Activated CD4-positive, alpha-beta T cell treated with anti-CD3 and anti-CD28 coated beads, Interleukin-2, amount 10 ng/mL, durations not matched to agents 24 days and 14 days (primary cell): ENCODE results near the gene MBD6. TPM values are rescaled to one million over a fixed set of nuclear protein-coding genes. Genes with fewer than 3 reads are reported as not detected.

Experiments
- DNase-seq: peaks from one replicate; pipeline ENCODE4 v3.0.0; 2022
- H3K27ac Mint-ChIP-seq: one replicate; pipeline ENCODE4 v1.8.0; 2022; ENCODE audit warnings: mild to moderate bottlenecking, mixed read lengths
- H3K27me3 Mint-ChIP-seq: one replicate; pipeline ENCODE4 v1.8.0; 2022; ENCODE audit warnings: mixed read lengths
- H3K36me3 Mint-ChIP-seq: one replicate; pipeline ENCODE4 v1.8.0; 2022; ENCODE audit warnings: low read depth, mild to moderate bottlenecking, mixed read lengths
- H3K4me1 Mint-ChIP-seq: one replicate; pipeline ENCODE4 v1.8.0; 2021; ENCODE audit warnings: mixed read lengths
- H3K4me3 Mint-ChIP-seq: one replicate; pipeline ENCODE4 v1.8.0; 2022; ENCODE audit warnings: mild to moderate bottlenecking, moderate library complexity, mixed read lengths
- H3K9me3 Mint-ChIP-seq: one replicate; pipeline ENCODE4 v1.8.0; 2021; ENCODE audit warnings: mixed read lengths
- intact Hi-C: fragments of 100-400 bp; cut with micrococcal nuclease; formaldehyde crosslinking; loops from one replicate; pipeline ENCODE4 v1.15.1; 2023
- total RNA-seq: library from RNA; stranded (reverse); gene quantifications from 2 replicates; pipeline ENCODE4 v1.2.3, GENCODE V29; 2022

MBD6 gene
- total RNA-seq, 1 donor from 2014 or later = 67.8 TPM

GRCh38 chr12:57548488-57548887 is 25.9 kb downstream of the MBD6 start:
- intact Hi-C loops = loop anchor here (5.0 kb wide), 1 partner anchor 144 kb away; the partner anchor contains the start of gene OS9
- H3K27ac Mint-ChIP-seq = no peak overlapping the region
- peaks cover 12% of the 10 kb centered on the region for H3K36me3 Mint-ChIP-seq
- H3K4me1 Mint-ChIP-seq = peaks cover 44% of the 10 kb centered on the region
- no peak overlapping the region for H3K4me3 Mint-ChIP-seq
- peaks cover 21% of the 10 kb centered on the region for H3K27me3 Mint-ChIP-seq
- H3K9me3 Mint-ChIP-seq = no peaks in the 10 kb centered on the region
- DNase-seq = no peak

DNA sequence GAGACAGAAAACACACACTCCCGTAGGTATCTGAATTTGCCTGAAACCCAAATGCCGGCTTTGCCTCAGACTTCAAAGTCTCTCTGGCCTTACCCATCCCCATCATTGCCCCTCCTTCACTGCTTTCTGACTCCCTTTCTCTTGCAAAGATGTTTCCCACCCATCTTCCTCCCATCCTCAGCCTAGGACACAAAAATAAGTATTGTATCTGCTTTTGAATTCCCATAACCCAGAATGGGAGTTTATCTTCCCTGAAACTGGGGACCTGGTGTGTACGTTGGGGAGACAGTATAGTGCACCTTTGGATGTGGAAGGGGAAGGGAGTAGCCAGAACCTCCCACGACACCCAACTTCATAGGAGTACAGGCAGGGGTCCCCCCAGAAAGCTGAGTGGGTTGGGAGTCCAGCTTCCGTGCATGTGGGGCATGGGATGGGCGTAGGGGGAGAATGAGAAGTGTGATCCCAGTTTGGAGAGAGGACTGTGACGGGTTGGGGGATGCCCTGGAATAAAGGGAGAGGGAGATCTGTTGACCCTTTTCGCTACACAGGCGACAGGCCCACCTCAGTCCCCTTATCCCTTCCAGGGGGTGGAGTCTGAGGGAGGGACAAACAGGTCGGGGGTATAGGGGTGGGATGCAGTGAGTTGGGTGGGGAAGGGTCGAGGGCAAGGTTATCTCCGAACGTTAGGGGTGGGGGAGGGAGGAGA is 26.7 kb downstream of the MBD6 start:
- Mint-ChIP-seq H3K36me3 (peaks cover 12% of the 10 kb centered on the region), H3K27ac (no peak overlapping the region), H3K4me3 (peak overlapping the region; percentile 81), H3K9me3 (no peaks in the 10 kb centered on the region), H3K4me1 (peaks cover 42% of the 10 kb centered on the region), H3K27me3 (peaks cover 23% of the 10 kb centered on the region)
- no peak for DNase-seq
- intact Hi-C loops = loop anchor here (5.0 kb wide), 1 partner anchor 143 kb away; the partner anchor contains the start of gene OS9

DNA sequence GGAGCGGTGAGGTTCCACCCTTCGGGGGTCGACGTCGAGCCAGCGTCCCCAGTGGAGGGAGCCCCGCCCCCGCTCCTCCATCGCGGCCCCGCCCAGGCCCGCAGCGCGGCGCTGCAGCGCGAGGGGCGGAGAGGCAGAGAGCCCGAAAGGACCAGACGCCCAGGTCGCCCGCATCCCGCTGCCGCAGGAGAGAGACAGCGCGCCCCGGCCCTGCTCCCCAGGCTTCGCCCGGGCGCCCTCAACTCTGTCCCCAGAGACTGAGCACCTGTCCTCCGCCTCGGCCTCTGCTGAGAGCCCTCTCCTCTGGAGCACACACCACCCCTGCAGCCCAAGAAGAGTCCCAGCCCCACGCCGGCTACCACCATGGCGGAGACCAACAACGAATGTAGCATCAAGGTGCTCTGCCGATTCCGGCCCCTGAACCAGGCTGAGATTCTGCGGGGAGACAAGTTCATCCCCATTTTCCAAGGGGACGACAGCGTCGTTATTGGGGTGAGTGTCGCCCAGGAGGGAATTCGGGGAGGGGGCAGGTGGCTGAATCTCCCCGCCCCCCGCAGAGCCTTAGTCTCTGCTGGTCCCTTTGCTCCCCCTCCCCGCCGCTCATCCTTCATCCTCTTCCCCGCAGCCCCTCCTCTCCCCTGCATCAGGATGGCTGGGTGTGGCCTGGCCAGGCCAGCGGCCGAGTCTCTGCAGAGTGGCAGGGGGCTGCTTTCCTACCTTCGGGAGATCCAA is 27.5 kb downstream of the MBD6 start, which contains the start of gene KIF5A:
KIF5A (plus strand) TSS at position 136 of the 732 bp plus-strand sequence; CDS start at position 364, 228 bp downstream.
- Mint-ChIP-seq H3K27me3 (peaks cover 25% of the 10 kb centered on the region), H3K4me1 (peaks cover 39% of the 10 kb centered on the region), H3K9me3 (no peaks in the 10 kb centered on the region), H3K27ac (no peak within 1 kb of the TSS), H3K4me3 (peak within 1 kb of the TSS; percentile 81), H3K36me3 (peaks cover 8% of the 10 kb centered on the region)
- peak; percentile 92 for DNase-seq
- intact Hi-C loops = loop anchor here (5.0 kb wide), 1 partner anchor 142 kb away; the partner anchor contains the start of gene OS9

- Mint-ChIP-seq H3K27ac (no peak overlapping the region), H3K27me3 (peaks cover 25% of the 10 kb centered on the region), H3K36me3 (peaks cover 5% of the 10 kb centered on the region), H3K9me3 (no peaks in the 10 kb centered on the region), H3K4me3 (peak overlapping the region; percentile 81), H3K4me1 (peaks cover 32% of the 10 kb centered on the region)
- intact Hi-C loops = no loop called here
- DNase-seq = no peak
Measured at GRCh38 chr12:57550641-57551549, 28.3 kb downstream of the MBD6 start.

GRCh38 chr12:57551637-57552305 is 29.1 kb downstream of the MBD6 start:
- Mint-ChIP-seq H3K36me3 (no peaks in the 10 kb centered on the region), H3K9me3 (no peaks in the 10 kb centered on the region), H3K4me1 (peaks cover 27% of the 10 kb centered on the region), H3K27me3 (peaks cover 25% of the 10 kb centered on the region), H3K27ac (no peak overlapping the region), H3K4me3 (peak overlapping the region; percentile 14)
- DNase-seq = no peak
- intact Hi-C loops = no loop called here

DNA sequence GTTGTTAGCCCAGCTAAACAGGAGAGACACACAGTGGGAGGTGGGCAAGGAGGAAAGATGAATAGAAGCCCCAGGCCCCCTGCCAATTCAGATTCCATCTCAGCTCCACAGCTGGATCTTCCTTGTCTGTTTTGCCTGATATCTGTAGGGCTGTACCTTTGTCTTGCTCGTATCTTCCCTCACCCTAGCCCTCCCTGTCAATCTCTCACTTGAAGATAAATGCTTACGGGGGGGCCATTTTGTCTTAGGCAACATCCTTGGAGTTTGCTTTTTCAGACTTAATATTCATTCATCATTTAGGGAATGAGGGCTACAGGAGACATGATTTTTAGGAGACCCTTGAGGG is 29.7 kb downstream of the MBD6 start:
- H3K36me3 Mint-ChIP-seq = no peaks in the 10 kb centered on the region
- H3K4me1 Mint-ChIP-seq = peaks cover 25% of the 10 kb centered on the region
- no peak overlapping the region for H3K27ac Mint-ChIP-seq
- no peaks in the 10 kb centered on the region for H3K9me3 Mint-ChIP-seq
- intact Hi-C loops = no loop called here
- no peak for DNase-seq
- H3K27me3 Mint-ChIP-seq = peaks cover 22% of the 10 kb centered on the region
- no peak overlapping the region for H3K4me3 Mint-ChIP-seq

DNA sequence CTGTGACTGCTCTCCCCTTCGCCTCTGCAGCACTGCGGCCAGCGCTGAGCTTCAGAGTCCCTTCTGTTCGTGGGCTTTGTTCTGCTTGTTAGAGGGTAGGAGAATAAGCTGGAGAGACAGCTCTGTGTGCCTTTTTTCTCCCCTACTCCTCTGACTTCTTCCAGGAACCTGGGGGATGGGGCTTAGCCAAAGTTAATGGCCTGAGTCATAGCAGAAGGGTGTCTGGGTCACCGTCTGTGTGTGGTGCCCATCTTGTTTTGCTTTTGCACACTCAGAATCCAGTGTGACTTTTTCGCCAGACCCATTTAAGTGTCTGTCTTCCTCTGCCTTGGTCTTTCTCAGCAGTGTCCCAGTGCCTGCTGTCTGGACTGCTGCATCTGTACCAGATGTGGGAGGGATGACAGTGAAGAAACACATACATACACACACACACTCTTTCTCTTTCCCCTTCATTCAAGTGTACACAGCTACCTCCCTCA is 30.2 kb downstream of the MBD6 start:
- no peak for DNase-seq
- H3K9me3 Mint-ChIP-seq = no peaks in the 10 kb centered on the region
- intact Hi-C loops = no loop called here
- no peak overlapping the region for H3K27ac Mint-ChIP-seq
- peaks cover 22% of the 10 kb centered on the region for H3K27me3 Mint-ChIP-seq
- peaks cover 23% of the 10 kb centered on the region for H3K4me1 Mint-ChIP-seq
- H3K4me3 Mint-ChIP-seq = no peak overlapping the region
- H3K36me3 Mint-ChIP-seq = no peaks in the 10 kb centered on the region

DNA sequence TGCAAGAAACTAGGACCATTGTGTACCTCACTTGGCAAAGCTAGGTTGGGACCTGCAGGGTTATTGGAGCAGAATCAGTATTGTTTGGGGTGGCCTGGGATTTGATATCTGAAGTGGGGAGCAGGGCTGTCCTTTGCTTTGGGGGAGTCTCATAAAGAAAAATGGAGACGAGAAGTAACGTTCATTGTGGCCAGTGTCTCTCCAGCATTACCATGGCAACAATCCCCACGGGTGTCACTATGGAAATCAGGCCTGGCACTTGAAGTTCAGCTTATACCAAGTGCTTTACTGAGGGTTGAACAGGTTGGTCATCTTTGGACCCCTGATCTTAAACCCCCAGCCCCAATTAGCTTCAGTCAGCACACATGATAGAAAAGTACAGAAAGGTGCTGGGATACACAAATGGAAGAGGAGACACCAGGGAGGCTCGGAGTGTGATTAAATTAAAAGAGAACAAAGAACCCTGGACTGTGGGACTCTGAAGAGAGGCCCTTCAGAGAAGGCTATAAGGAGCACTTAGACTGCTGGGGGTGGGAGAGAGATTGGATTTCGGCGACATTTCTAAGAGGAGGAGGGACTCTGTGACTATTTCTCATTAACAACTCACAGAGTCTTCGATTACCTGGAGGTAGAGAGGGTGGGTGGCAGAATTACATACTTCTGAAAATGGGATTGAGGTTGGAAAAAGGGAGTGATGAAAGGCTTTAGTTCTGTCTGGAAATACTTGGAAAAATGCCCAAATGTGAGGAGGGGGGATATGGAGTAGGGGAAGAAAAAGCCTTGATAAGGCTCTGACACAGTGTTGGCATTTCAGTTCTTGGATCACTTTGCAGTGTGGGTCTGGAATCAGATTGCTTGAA is 30.9 kb downstream of the MBD6 start:
- Mint-ChIP-seq H3K9me3 (no peaks in the 10 kb centered on the region), H3K36me3 (no peaks in the 10 kb centered on the region), H3K4me3 (no peak overlapping the region), H3K27me3 (peaks cover 18% of the 10 kb centered on the region), H3K4me1 (peaks cover 20% of the 10 kb centered on the region), H3K27ac (no peak overlapping the region)
- intact Hi-C loops = no loop called here
- DNase-seq = no peak

DNA sequence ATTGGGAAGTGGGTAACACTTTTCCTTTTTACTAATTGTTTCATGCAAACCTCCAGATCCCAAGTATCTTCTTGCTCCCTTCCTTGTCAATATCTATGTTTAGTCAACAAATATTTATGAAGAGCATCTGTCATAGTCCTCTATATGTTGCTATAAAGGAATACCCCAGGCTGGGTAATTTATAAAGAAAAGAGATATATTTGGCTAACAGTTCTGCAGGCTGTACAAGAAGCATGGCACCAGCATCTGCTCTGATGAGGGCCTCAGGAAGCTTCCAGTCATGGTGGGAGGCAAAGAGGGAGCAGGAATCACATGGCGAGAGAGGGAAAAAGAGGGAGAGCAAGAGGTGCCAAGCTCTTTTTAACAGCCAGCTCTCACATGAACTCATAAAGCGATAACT is 31.8 kb downstream of the MBD6 start:
- Mint-ChIP-seq H3K4me3 (no peak overlapping the region), H3K27me3 (peaks cover 11% of the 10 kb centered on the region), H3K9me3 (no peaks in the 10 kb centered on the region), H3K36me3 (no peaks in the 10 kb centered on the region), H3K27ac (no peak overlapping the region), H3K4me1 (peaks cover 13% of the 10 kb centered on the region)
- intact Hi-C loops = no loop called here
- DNase-seq = no peak

- Mint-ChIP-seq H3K36me3 (no peaks in the 10 kb centered on the region), H3K27me3 (peaks cover 10% of the 10 kb centered on the region), H3K4me3 (no peak overlapping the region), H3K9me3 (no peaks in the 10 kb centered on the region), H3K4me1 (peaks cover 13% of the 10 kb centered on the region), H3K27ac (no peak overlapping the region)
- intact Hi-C loops = no loop called here
- no peak for DNase-seq
Measured at GRCh38 chr12:57554897-57555296, 32.3 kb downstream of the MBD6 start.

GRCh38 chr12:57558864-57559263 is 36.2 kb downstream of the MBD6 start:
- no peaks in the 10 kb centered on the region for H3K9me3 Mint-ChIP-seq
- H3K27ac Mint-ChIP-seq = no peak overlapping the region
- H3K4me3 Mint-ChIP-seq = no peak overlapping the region
- H3K27me3 Mint-ChIP-seq = peaks cover 13% of the 10 kb centered on the region
- no peaks in the 10 kb centered on the region for H3K36me3 Mint-ChIP-seq
- intact Hi-C loops = no loop called here
- no peak for DNase-seq
- peaks cover 3% of the 10 kb centered on the region for H3K4me1 Mint-ChIP-seq

- intact Hi-C loops = no loop called here
- DNase-seq = no peak
- Mint-ChIP-seq H3K4me3 (no peak overlapping the region), H3K9me3 (no peaks in the 10 kb centered on the region), H3K4me1 (peaks cover 3% of the 10 kb centered on the region), H3K36me3 (no peaks in the 10 kb centered on the region), H3K27ac (no peak overlapping the region), H3K27me3 (peaks cover 13% of the 10 kb centered on the region)
Measured at GRCh38 chr12:57560516-57560915, 37.9 kb downstream of the MBD6 start.
